Right atrium auricular region (tissue), 2 donors: ENCODE results near the gene LCE5A. TPM values are rescaled to one million over a fixed set of nuclear protein-coding genes. Genes with fewer than 3 reads are reported as not detected.
A peak's percentile ranks its signal among the peaks of the same experiment; 100 is the strongest.

Experiments used
- DNase-seq: peaks from one replicate; pipeline ENCODE4 v3.0.0-alpha.2; 2019; ENCODE audit warnings: low spot score
- H3K27ac ChIP-seq, 2 donors: fragments of 200-600 bp; sonication (generic); 1 replicate in 1 of 2; 2 replicates in 1 of 2; pipeline ENCODE4 v1.5.1; 2016 to 2019
- H3K27me3 ChIP-seq, 2 donors: fragments of 200-600 bp; sonication (generic); one replicate each; pipeline versions ENCODE4 v1.5.1 to v1.6.0; 2017 to 2019
- H3K36me3 ChIP-seq: fragments of 200-600 bp; sonication (generic); one replicate; pipeline ENCODE4 v1.5.1; 2016
- H3K4me1 ChIP-seq, 2 donors: fragments of 200-600 bp; sonication (generic); one replicate each; pipeline versions ENCODE4 v1.5.1 to v1.6.0; 2017 to 2019
- H3K4me3 ChIP-seq, 2 donors: fragments of 200-600 bp; sonication (generic); 1 replicate in 1 of 2; 2 replicates in 1 of 2; pipeline ENCODE4 v1.5.1; 2017 to 2019; ENCODE audit warnings: mild to moderate bottlenecking in 1 of 2, moderate library complexity in 1 of 2
- H3K9me3 ChIP-seq, 2 donors: fragments of 200-600 bp; sonication (generic); one replicate each; pipeline ENCODE4 v1.5.1; 2019
- CTCF ChIP-seq, 2 donors: fragments of 200-600 bp; sonication (generic); IDR thresholded peaks; one replicate each; pipeline ENCODE4 v1.5.1; 2019; ENCODE audit warnings: antibody characterized with exemption in 2 of 2
- total RNA-seq, 2 donors: library from RNA; depleted of rRNA; stranded (reverse); fragments of >200 nt; gene quantifications; one replicate each; pipeline ENCODE4 v1.1.0, GENCODE V29; 2016

Gene LCE5A
- total RNA-seq, 2 donors from 2014 or later = not detected

GRCh38 chr1:152495066-152495675, 15.4 kb upstream of the LCE5A start:
- Histone ChIP-seq H3K27ac (no peak overlapping the region), H3K27me3 (no peaks in the 10 kb centered on the region), H3K9me3 (no peaks in the 10 kb centered on the region), H3K36me3 (no peaks in the 10 kb centered on the region), H3K4me3 (no peak overlapping the region), H3K4me1 (no peaks in the 10 kb centered on the region)
- DNase-seq = no peak
- no peak for TF ChIP-seq CTCF (IDR thresholded peaks at IDR 0.05)

- H3K27ac ChIP-seq = no peak overlapping the region
- TF ChIP-seq CTCF (IDR thresholded peaks at IDR 0.05) = peak in 1 of 2 donors; percentile 30
- H3K4me3 ChIP-seq = no peak overlapping the region
- H3K9me3 ChIP-seq = no peaks in the 10 kb centered on the region
- DNase-seq = no peak
- H3K27me3 ChIP-seq = no peaks in the 10 kb centered on the region
- no peaks in the 10 kb centered on the region for H3K36me3 ChIP-seq
- H3K4me1 ChIP-seq = no peaks in the 10 kb centered on the region
Measured at GRCh38 chr1:152497273-152497672, 13.3 kb upstream of the LCE5A start.

DNA sequence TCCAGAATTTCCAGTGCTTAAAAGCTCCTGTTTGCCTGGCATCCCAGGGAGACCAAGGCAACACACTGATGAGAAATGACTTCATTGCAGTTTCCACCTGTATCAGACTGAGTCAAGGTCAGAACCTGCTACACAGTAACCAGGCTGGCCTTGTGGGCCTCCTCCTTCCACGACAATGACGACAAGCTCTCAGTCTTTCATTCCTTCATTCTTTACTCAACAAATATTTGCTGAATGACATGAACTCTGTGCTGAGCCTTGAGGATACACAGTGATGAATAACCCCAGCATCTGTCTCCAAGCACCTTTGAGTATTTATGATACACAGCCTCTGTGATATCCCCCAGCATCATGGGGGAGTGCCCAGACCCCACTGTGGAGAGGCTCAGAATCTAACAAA, 8.9 kb upstream of the LCE5A start:
- DNase-seq = no peak
- H3K36me3 ChIP-seq = no peaks in the 10 kb centered on the region
- H3K9me3 ChIP-seq = no peaks in the 10 kb centered on the region
- H3K4me1 ChIP-seq = no peaks in the 10 kb centered on the region
- no peak for TF ChIP-seq CTCF (IDR thresholded peaks at IDR 0.05)
- H3K27me3 ChIP-seq = no peaks in the 10 kb centered on the region
- H3K4me3 ChIP-seq = no peak overlapping the region
- H3K27ac ChIP-seq = no peak overlapping the region

- no peak for DNase-seq
- no peaks in the 10 kb centered on the region for H3K4me1 ChIP-seq
- H3K27me3 ChIP-seq = no peaks in the 10 kb centered on the region
- no peak overlapping the region for H3K27ac ChIP-seq
- H3K36me3 ChIP-seq = no peaks in the 10 kb centered on the region
- no peak overlapping the region for H3K4me3 ChIP-seq
- no peaks in the 10 kb centered on the region for H3K9me3 ChIP-seq
- TF ChIP-seq CTCF (IDR thresholded peaks at IDR 0.05) = no peak
Measured at GRCh38 chr1:152502496-152503180, 8.0 kb upstream of the LCE5A start.

DNA sequence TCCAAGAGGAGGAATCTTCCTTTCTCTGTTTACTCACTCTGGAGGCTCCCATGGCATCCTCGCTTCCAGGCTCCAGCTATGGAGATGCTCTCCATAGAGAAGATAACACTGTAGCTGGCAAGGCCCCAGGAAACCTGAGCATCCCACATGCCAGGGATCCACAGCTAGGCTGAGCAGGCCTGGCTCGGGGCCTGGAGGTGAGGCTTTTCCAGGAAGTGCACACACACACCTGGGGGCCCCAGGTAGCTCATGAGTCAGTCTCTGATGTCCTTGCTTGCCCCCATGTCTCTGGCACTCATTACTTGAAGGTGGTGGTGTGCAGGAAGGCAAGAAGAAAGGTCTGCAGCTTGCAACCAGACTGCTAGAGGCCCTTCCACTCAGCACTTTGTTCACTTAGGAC, 5.5 kb upstream of the LCE5A start:
- no peak for DNase-seq
- no peak for TF ChIP-seq CTCF (IDR thresholded peaks at IDR 0.05)
- Histone ChIP-seq H3K4me1 (no peaks in the 10 kb centered on the region), H3K27ac (no peak overlapping the region), H3K27me3 (no peaks in the 10 kb centered on the region), H3K9me3 (no peaks in the 10 kb centered on the region), H3K4me3 (no peak overlapping the region), H3K36me3 (no peaks in the 10 kb centered on the region)
